Liver (tissue), 9 donors: ENCODE data around the gene CLEC16A. TPM values are rescaled to one million over a fixed set of nuclear protein-coding genes. Genes with fewer than 3 reads are reported as not detected.

Experiments
- DNase-seq: peaks from one replicate; pipeline ENCODE4 v3.0.0-alpha.2; 2017; ENCODE audit warnings: low spot score
- H3K27ac ChIP-seq, 2 donors: one replicate each; pipeline ENCODE4 v1.7.0; 2013; ENCODE audit warnings: inconsistent platforms in 2 of 2, low read length in 2 of 2, control low read depth in 1 of 2, low read depth in 1 of 2, mild to moderate bottlenecking in 1 of 2
- H3K27me3 ChIP-seq, 4 donors: one replicate each; pipeline versions ENCODE4 v1.6.1 to v1.7.0; 2013; ENCODE audit warnings: low read length in 3 of 4, inconsistent platforms in 1 of 4, mild to moderate bottlenecking in 1 of 4, moderate library complexity in 1 of 4; ENCODE audit not compliant: control insufficient read depth in 4 of 4, insufficient read depth in 4 of 4
- H3K36me3 ChIP-seq, 4 donors: one replicate each; pipeline versions ENCODE4 v1.6.1 to v1.7.0; 2013; ENCODE audit warnings: low read length in 3 of 4, mild to moderate bottlenecking in 3 of 4, low read depth in 1 of 4, moderate library complexity in 1 of 4; ENCODE audit not compliant: control insufficient read depth in 4 of 4, insufficient read depth in 3 of 4
- H3K4me1 ChIP-seq, 4 donors: one replicate each; pipeline versions ENCODE4 v1.6.1 to v1.7.0; 2013; ENCODE audit warnings: low read length in 3 of 4, mild to moderate bottlenecking in 3 of 4, moderate library complexity in 1 of 4; ENCODE audit not compliant: control insufficient read depth in 4 of 4, insufficient read depth in 4 of 4
- H3K4me3 ChIP-seq, 3 donors: one replicate each; pipeline versions ENCODE4 v1.6.1 to v1.7.0; 2013; ENCODE audit warnings: low read length in 3 of 3, control low read depth in 1 of 3, low read depth in 1 of 3, mild to moderate bottlenecking in 1 of 3
- H3K9ac ChIP-seq, 2 donors: one replicate each; pipeline ENCODE4 v1.7.0; 2013; ENCODE audit warnings: low read length in 2 of 2, mild to moderate bottlenecking in 2 of 2, moderate library complexity in 2 of 2, control low read depth in 1 of 2, low read depth in 1 of 2
- H3K9me3 ChIP-seq, 4 donors: one replicate each; pipeline versions ENCODE4 v1.6.1 to v1.7.0; 2013; ENCODE audit warnings: low read length in 3 of 4; ENCODE audit not compliant: control insufficient read depth in 4 of 4
- ATF3 ChIP-seq: IDR thresholded peaks from 2 replicates; pipeline ENCODE4 v1.6.1; 2016; ENCODE audit warnings: antibody characterized with exemption
- EGR1 ChIP-seq, 2 donors: IDR thresholded peaks; 2 replicates each; pipeline ENCODE4 v1.6.1; 2016 to 2018; ENCODE audit warnings: antibody characterized with exemption in 2 of 2, low read depth in 2 of 2
- FOXA1 ChIP-seq: IDR thresholded peaks from 2 replicates; pipeline ENCODE4 v1.6.1; 2016; ENCODE audit warnings: antibody characterized with exemption
- JUND ChIP-seq, 2 donors: IDR thresholded peaks; 2 replicates each; pipeline ENCODE4 v1.6.1; 2016; ENCODE audit warnings: antibody characterized with exemption in 2 of 2
- RAD21 ChIP-seq, 2 donors: IDR thresholded peaks; 2 replicates each; pipeline ENCODE4 v1.6.1; 2016; ENCODE audit warnings: antibody characterized with exemption in 2 of 2, mild to moderate bottlenecking in 2 of 2
- REST ChIP-seq: IDR thresholded peaks from 2 replicates; pipeline ENCODE4 v1.6.1; 2016; ENCODE audit warnings: antibody characterized with exemption, mild to moderate bottlenecking
- RXRA ChIP-seq, 2 donors: IDR thresholded peaks; 2 replicates each; pipeline ENCODE4 v1.6.1; 2017 to 2018; ENCODE audit warnings: antibody characterized with exemption in 2 of 2, mild to moderate bottlenecking in 1 of 2
- TAF1 ChIP-seq: conservative IDR thresholded peaks from 2 replicates; pipeline ENCODE4 v1.6.1; 2016; ENCODE audit warnings: antibody characterized with exemption, mild to moderate bottlenecking
- YY1 ChIP-seq: IDR thresholded peaks from 2 replicates; pipeline ENCODE4 v1.6.1; 2016; ENCODE audit warnings: antibody characterized with exemption, mild to moderate bottlenecking
- WGBS: extraction: QIAGEN DNeasy Blood & Tissue Kit; methylation state at CpG from one replicate; pipeline ENCODE4 v1.1.7; 2013; 5-methylcytosine and 5-hydroxymethylcytosine counted together
- polyA plus RNA-seq, 2 donors: library from polyadenylated mRNA; stranded (reverse) in 1 of 2; unstranded in 1 of 2; fragments of 200-250 nt in 1 of 2; fragments of >200 nt in 1 of 2; fragmentation: Nextera tagmentation in 1 of 2; extraction: Ambion mirVana in 1 of 2; gene quantifications; one replicate each; pipeline versions ENCODE4 v1.2.1 to v1.2.3, GENCODE V29; 2013 to 2015
- total RNA-seq, 2 donors: library from RNA; depleted of rRNA; stranded (reverse); fragments of >200 nt; gene quantifications; one replicate each; pipeline ENCODE4 v1.2.3, GENCODE V29; 2014
- donor health status: healthy.
- donor health status: healthy.
- donor health status: healthy.
- donor health status: healthy.
- donor health status: healthy.

The CLEC16A gene
- total and polyA plus RNA-seq, 4 donors: 9.7 to 23.0 (median 17.4) TPM

GRCh38 chr16:11135464-11135973, 191.2 kb downstream of the CLEC16A start:
- peaks cover 6 to 12% (median 10%) of the 10 kb centered on the region in 4 donors for H3K4me1 ChIP-seq
- no peak for TF ChIP-seq EGR1 (IDR thresholded peaks at IDR 0.05; ENCODE audit: low read depth in 2 of 2)
- TF ChIP-seq FOXA1: no peak

GRCh38 chr16:11136600-11136999, 192.2 kb downstream of the CLEC16A start:
- H3K27me3 ChIP-seq: no peaks in the 10 kb centered on the region
- TF ChIP-seq JUND (IDR thresholded peaks at IDR 0.05) (no peak), TAF1 (no peak)
- H3K4me3 ChIP-seq: no peak overlapping the region
- DNase-seq: no peak
- no peaks in the 10 kb centered on the region for H3K9me3 ChIP-seq
- H3K27ac ChIP-seq: no peak overlapping the region
- peaks cover 6 to 12% (median 9%) of the 10 kb centered on the region in 4 donors for H3K4me1 ChIP-seq
- no peaks in the 10 kb centered on the region for H3K36me3 ChIP-seq
- H3K9ac ChIP-seq: no peak overlapping the region
- WGBS: 86% methylated on average over 7 of the region's 7 CpGs

More at GRCh38 chr16:11135464-11135973, 191.2 kb downstream of the CLEC16A start:
- Histone ChIP-seq H3K27me3 (no peaks in the 10 kb centered on the region), H3K36me3 (no peaks in the 10 kb centered on the region), H3K27ac (no peak overlapping the region), H3K4me3 (no peak overlapping the region), H3K9me3 (no peaks in the 10 kb centered on the region), H3K9ac (no peak overlapping the region)
- WGBS: 92% methylated on average over 11 of the region's 11 CpGs
- DNase-seq: no peak

- WGBS: 94% methylated on average over 14 of the region's 14 CpGs
- Histone ChIP-seq H3K4me3 (no peak overlapping the region), H3K27me3 (no peaks in the 10 kb centered on the region), H3K27ac (no peak overlapping the region), H3K9me3 (no peaks in the 10 kb centered on the region), H3K4me1 (peaks cover 6 to 12% (median 9%) of the 10 kb centered on the region in 4 donors), H3K9ac (no peak overlapping the region), H3K36me3 (peaks cover 0 to 1% (median 0%) of the 10 kb centered on the region in 4 donors)
- no peak for TF ChIP-seq REST
- no peak for TF ChIP-seq TAF1
- TF ChIP-seq RXRA (IDR thresholded peaks at IDR 0.05): no peak
- TF ChIP-seq YY1: no peak
- no peak for TF ChIP-seq ATF3
- TF ChIP-seq RAD21 (IDR thresholded peaks at IDR 0.05): no peak
- no peak for DNase-seq
These were observed 193.8 kb downstream of the CLEC16A start for GRCh38 chr16:11138022-11138768.
